ENCODE data around the gene IGF2BP1. TPM values are rescaled to one million over a fixed set of nuclear protein-coding genes. Genes with fewer than 3 reads are reported as not detected.

The IGF2BP1 gene
- total RNA-seq, 1 experiment from 2014 or later = 0.02 TPM

- ChIA-PET CTCF (interaction anchor here (0.6 to 1.7 kb wide), 3 partner anchors 14 to 409 kb away, joined by 3 to 5 read pairs (median 3); no protein-coding TSS in a partner anchor), POLR2A (interaction anchor here (1.1 kb wide), 1 partner anchor 126 kb away, joined by 3 read pairs; the partner anchor contains the start of gene ATP5MC1)
- BruUV-seq (replicated peaks) = no TSS peak
- DNase-seq (ENCODE audit: unreplicated experiment) = no peak
- H3K27ac Mint-ChIP-seq (ENCODE audit: low read depth, unreplicated experiment) = no peak overlapping the region
- TF ChIP-seq, protein P1, sequence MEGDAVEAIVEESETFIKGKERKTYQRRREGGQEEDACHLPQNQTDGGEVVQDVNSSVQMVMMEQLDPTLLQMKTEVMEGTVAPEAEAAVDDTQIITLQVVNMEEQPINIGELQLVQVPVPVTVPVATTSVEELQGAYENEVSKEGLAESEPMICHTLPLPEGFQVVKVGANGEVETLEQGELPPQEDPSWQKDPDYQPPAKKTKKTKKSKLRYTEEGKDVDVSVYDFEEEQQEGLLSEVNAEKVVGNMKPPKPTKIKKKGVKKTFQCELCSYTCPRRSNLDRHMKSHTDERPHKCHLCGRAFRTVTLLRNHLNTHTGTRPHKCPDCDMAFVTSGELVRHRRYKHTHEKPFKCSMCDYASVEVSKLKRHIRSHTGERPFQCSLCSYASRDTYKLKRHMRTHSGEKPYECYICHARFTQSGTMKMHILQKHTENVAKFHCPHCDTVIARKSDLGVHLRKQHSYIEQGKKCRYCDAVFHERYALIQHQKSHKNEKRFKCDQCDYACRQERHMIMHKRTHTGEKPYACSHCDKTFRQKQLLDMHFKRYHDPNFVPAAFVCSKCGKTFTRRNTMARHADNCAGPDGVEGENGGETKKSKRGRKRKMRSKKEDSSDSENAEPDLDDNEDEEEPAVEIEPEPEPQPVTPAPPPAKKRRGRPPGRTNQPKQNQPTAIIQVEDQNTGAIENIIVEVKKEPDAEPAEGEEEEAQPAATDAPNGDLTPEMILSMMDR (IDR thresholded peaks at IDR 0.05; ENCODE audit: unreplicated experiment) = no peak
- peaks cover 19% of the 10 kb centered on the region for H3K4me1 Mint-ChIP-seq (ENCODE audit: insufficient read depth, unreplicated experiment)
- H3K4me3 Mint-ChIP-seq (ENCODE audit: unreplicated experiment) = no peak overlapping the region
- no peaks in the 10 kb centered on the region for H3K36me3 Mint-ChIP-seq (ENCODE audit: insufficient read depth, unreplicated experiment)
- H3K9me3 Mint-ChIP-seq (ENCODE audit: unreplicated experiment) = no peaks in the 10 kb centered on the region
- peaks cover 31% of the 10 kb centered on the region for H3K27me3 Mint-ChIP-seq (ENCODE audit: insufficient read depth, unreplicated experiment)
- intact Hi-C loops (cut with micrococcal nuclease) = no loop called here
Observed at GRCh38 chr17:49018748-49019147, 21.6 kb downstream of the IGF2BP1 start.

GRCh38 chr17:49020609-49021008 is 23.4 kb downstream of the IGF2BP1 start:
- peaks cover 12% of the 10 kb centered on the region for H3K27me3 Mint-ChIP-seq (ENCODE audit: insufficient read depth, unreplicated experiment)
- no TSS peak for BruUV-seq (replicated peaks)
- no peak overlapping the region for H3K27ac Mint-ChIP-seq (ENCODE audit: low read depth, unreplicated experiment)
- peaks cover 19% of the 10 kb centered on the region for H3K4me1 Mint-ChIP-seq (ENCODE audit: insufficient read depth, unreplicated experiment)
- ChIA-PET POLR2A (interaction anchor here (0.6 to 2.1 kb wide), 2 partner anchors 76 to 105 kb away, joined by 3 to 9 read pairs; partner anchors contain the start of gene SNF8), CTCF (interaction anchor here (0.5 to 0.7 kb wide), 2 partner anchors 41 to 142 kb away, joined by 3 to 5 read pairs; no protein-coding TSS in a partner anchor)
- DNase-seq (ENCODE audit: unreplicated experiment) = no peak
- H3K36me3 Mint-ChIP-seq (ENCODE audit: insufficient read depth, unreplicated experiment) = no peaks in the 10 kb centered on the region
- intact Hi-C loops (cut with micrococcal nuclease) = no loop called here
- TF ChIP-seq, protein P1 (IDR thresholded peaks at IDR 0.05; ENCODE audit: unreplicated experiment) = no peak
- H3K4me3 Mint-ChIP-seq (ENCODE audit: unreplicated experiment) = no peak overlapping the region
- H3K9me3 Mint-ChIP-seq (ENCODE audit: unreplicated experiment) = no peaks in the 10 kb centered on the region

DNA sequence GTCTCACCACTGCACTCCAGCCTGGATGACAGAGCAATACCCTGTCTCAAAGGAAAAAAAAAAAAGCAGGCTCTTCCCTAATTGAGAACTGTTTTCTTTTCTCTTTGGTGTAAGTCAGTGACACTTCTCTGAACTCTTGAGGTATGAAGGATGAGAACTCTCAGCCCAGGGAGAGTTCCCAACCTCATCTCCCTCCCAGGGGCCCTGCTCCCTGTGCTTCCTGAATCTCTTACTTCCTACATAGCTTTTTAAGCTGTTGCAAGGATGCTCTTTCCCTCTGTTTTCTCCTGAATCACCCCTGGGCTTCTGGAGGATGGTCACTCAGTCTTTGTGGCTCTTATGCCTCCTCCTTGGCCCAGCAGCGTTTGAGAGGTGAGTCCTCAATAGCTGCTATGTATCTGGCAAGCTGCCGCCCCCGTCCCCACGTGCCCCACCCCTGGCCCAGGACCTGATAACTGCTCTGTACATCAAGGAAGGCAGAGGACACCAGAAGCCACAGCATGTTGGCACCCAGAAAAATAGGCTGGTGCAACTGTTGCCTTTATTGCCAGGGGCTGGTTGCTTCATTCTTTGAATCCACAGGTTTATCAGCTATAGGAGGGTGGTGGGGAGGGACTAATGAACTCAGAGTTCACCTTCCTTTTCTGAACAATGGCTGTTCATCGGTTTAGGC is 24.0 kb downstream of the IGF2BP1 start:
- DNase-seq (ENCODE audit: unreplicated experiment) = peak; percentile 38
- TF ChIP-seq, protein P1 (IDR thresholded peaks at IDR 0.05; ENCODE audit: unreplicated experiment) = no peak
- Mint-ChIP-seq H3K4me3 (ENCODE audit: unreplicated experiment) (no peak overlapping the region), H3K4me1 (ENCODE audit: insufficient read depth, unreplicated experiment) (peaks cover 15% of the 10 kb centered on the region), H3K27me3 (ENCODE audit: insufficient read depth, unreplicated experiment) (peaks cover 6% of the 10 kb centered on the region), H3K9me3 (ENCODE audit: unreplicated experiment) (no peaks in the 10 kb centered on the region), H3K36me3 (ENCODE audit: insufficient read depth, unreplicated experiment) (no peaks in the 10 kb centered on the region), H3K27ac (ENCODE audit: low read depth, unreplicated experiment) (no peak overlapping the region)
- BruUV-seq (replicated peaks) = no TSS peak
- CTCF ChIA-PET = interaction anchor here (0.5 to 0.7 kb wide), 5 partner anchors 41 to 528 kb away, joined by 3 to 5 read pairs (median 3); no protein-coding TSS in a partner anchor
- intact Hi-C loops (cut with micrococcal nuclease) = no loop called here
- POLR2A ChIA-PET = interaction anchor here (0.6 to 2.1 kb wide), 3 partner anchors 77 to 106 kb away, joined by 3 to 9 read pairs (median 3); partner anchors contain the start of gene SNF8

DNA sequence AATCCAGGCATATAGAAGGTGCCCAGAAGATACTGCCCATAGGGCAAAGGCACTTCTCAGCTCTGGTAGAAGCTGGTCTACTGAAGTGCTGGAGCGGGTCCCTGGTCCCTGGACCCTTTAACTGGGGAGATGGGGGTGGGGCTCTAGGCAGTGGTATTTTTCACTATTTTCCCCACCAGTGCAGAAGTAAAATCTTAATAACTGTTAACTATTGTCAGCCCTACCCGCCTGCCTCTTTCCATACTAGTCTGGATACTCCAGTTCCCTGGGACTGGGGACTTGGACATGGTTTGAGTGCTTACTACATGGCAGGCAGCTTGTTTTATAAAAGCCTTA is 24.6 kb downstream of the IGF2BP1 start:
- peaks cover 1% of the 10 kb centered on the region for H3K27me3 Mint-ChIP-seq (ENCODE audit: insufficient read depth, unreplicated experiment)
- ChIA-PET CTCF (interaction anchor here (0.6 to 0.7 kb wide), 4 partner anchors 54 to 527 kb away, joined by 3 to 4 read pairs (median 3); no protein-coding TSS in a partner anchor), POLR2A (interaction anchor here (2.1 kb wide), 1 partner anchor 77 kb away, joined by 9 read pairs; the partner anchor contains the start of gene SNF8)
- H3K4me1 Mint-ChIP-seq (ENCODE audit: insufficient read depth, unreplicated experiment) = peaks cover 10% of the 10 kb centered on the region
- intact Hi-C loops (cut with micrococcal nuclease) = no loop called here
- no peak overlapping the region for H3K27ac Mint-ChIP-seq (ENCODE audit: low read depth, unreplicated experiment)
- no peak overlapping the region for H3K4me3 Mint-ChIP-seq (ENCODE audit: unreplicated experiment)
- no peaks in the 10 kb centered on the region for H3K36me3 Mint-ChIP-seq (ENCODE audit: insufficient read depth, unreplicated experiment)
- TF ChIP-seq, protein P1 (IDR thresholded peaks at IDR 0.05; ENCODE audit: unreplicated experiment) = no peak
- no peaks in the 10 kb centered on the region for H3K9me3 Mint-ChIP-seq (ENCODE audit: unreplicated experiment)
- BruUV-seq (replicated peaks) = no TSS peak
- DNase-seq (ENCODE audit: unreplicated experiment) = no peak
